22Rv1 (cell line): Measurements from ENCODE around the gene UCP2.

ENCODE experiments used
- ZFX ChIP-seq: fragments of 450-650 bp; IDR thresholded peaks from 2 replicates; pipeline ENCODE4 v1.6.1; 2017; ENCODE audit warnings: antibody characterized with exemption, borderline replicate concordance
- TF ChIP-seq, protein P1 (sequence below): fragments of 450-650 bp; IDR thresholded peaks from 2 replicates; pipeline ENCODE4 v1.5.1; 2017; ENCODE audit warnings: mild to moderate bottlenecking

DNA sequence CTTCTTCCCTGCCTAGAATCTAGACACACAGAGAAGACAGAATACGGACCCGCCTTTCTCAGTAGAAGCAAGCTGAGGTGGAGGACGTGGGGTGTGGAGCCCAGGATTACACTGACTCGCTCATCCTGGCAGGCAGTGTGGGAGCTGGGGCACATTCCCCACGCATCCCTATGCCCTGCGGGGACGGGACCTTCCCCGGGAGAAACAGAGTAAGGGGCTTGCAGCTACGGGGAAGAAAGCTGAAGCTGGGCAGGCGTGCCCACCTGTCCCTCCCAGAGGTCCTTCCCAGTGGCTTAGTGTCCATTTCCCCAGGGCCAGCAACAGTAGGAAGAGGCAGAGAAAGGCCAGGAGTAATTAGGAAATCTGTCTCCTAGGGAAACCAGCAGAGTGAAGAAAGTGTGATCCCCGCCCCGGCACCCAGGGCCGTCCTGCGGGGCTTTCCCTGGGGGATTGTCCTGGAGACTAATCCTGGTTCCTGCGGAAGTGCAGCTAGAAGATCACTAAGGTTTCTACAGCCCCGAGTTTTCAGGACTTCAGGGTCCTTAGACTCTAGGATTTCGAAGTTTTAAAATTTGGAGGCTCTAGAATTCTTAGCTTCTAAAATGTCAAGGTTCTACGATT, 24.0 kb downstream of the UCP2 start:
- TF ChIP-seq, protein P1, sequence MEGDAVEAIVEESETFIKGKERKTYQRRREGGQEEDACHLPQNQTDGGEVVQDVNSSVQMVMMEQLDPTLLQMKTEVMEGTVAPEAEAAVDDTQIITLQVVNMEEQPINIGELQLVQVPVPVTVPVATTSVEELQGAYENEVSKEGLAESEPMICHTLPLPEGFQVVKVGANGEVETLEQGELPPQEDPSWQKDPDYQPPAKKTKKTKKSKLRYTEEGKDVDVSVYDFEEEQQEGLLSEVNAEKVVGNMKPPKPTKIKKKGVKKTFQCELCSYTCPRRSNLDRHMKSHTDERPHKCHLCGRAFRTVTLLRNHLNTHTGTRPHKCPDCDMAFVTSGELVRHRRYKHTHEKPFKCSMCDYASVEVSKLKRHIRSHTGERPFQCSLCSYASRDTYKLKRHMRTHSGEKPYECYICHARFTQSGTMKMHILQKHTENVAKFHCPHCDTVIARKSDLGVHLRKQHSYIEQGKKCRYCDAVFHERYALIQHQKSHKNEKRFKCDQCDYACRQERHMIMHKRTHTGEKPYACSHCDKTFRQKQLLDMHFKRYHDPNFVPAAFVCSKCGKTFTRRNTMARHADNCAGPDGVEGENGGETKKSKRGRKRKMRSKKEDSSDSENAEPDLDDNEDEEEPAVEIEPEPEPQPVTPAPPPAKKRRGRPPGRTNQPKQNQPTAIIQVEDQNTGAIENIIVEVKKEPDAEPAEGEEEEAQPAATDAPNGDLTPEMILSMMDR = no peak
- no peak for TF ChIP-seq ZFX
